KMS-11 (cell line): Measurements from ENCODE around the gene ATP6V0D1.

Source experiments
- H2AFZ ChIP-seq: fragments of 200-600 bp; sonication (generic); 2 replicates; pipeline ENCODE4 v1.6.1; 2016; ENCODE audit warnings: antibody characterized with exemption, mixed run types, low read depth
- H3K27ac ChIP-seq: fragments of 200-600 bp; sonication (generic); 2 replicates; pipeline ENCODE4 v1.6.1; 2016; ENCODE audit warnings: mild to moderate bottlenecking, mixed run types
- H3K27me3 ChIP-seq: fragments of 200-600 bp; sonication (generic); 2 replicates; pipeline ENCODE4 v1.6.1; 2017; ENCODE audit warnings: mild to moderate bottlenecking, low read depth, mixed run types, moderate library complexity; ENCODE audit not compliant: insufficient read depth
- H3K36me3 ChIP-seq: fragments of 200-600 bp; sonication (generic); 2 replicates; pipeline ENCODE4 v1.6.1; 2017; ENCODE audit warnings: mild to moderate bottlenecking, mixed run types; ENCODE audit not compliant: insufficient read depth
- H3K4me1 ChIP-seq: fragments of 200-600 bp; sonication (generic); 2 replicates; pipeline ENCODE4 v1.6.1; 2016; ENCODE audit warnings: mild to moderate bottlenecking, low read depth, mixed run types; ENCODE audit not compliant: poor library complexity, severe bottlenecking
- H3K4me2 ChIP-seq: fragments of 200-600 bp; sonication (generic); 2 replicates; pipeline ENCODE4 v1.7.0; 2016; ENCODE audit warnings: mild to moderate bottlenecking, mixed run types
- H3K4me3 ChIP-seq: fragments of 200-600 bp; sonication (generic); IDR thresholded peaks from 2 replicates; pipeline ENCODE4 v1.6.1; 2017; ENCODE audit warnings: low read depth, low read length, mixed read lengths; ENCODE audit not compliant: insufficient read depth
- H3K79me2 ChIP-seq: fragments of 200-600 bp; sonication (generic); 2 replicates; pipeline ENCODE4 v1.6.1; 2016; ENCODE audit warnings: low read depth, mixed run types; ENCODE audit not compliant: insufficient read depth
- H3K9ac ChIP-seq: fragments of 200-600 bp; sonication (generic); 2 replicates; pipeline ENCODE4 v1.6.1; 2016; ENCODE audit warnings: mild to moderate bottlenecking, mixed run types
- H4K20me1 ChIP-seq: fragments of 200-600 bp; sonication (generic); 2 replicates; pipeline ENCODE4 v1.6.1; 2016; ENCODE audit warnings: mild to moderate bottlenecking, mixed run types; ENCODE audit not compliant: insufficient read depth
- CTCF ChIP-seq: fragments of 200-600 bp; sonication (generic); conservative IDR thresholded peaks from 2 replicates; pipeline ENCODE4 v1.6.1; 2017; ENCODE audit warnings: low read depth, mild to moderate bottlenecking, antibody characterized with exemption, low read length, moderate library complexity, mixed read lengths

The ATP6V0D1 gene

GRCh38 chr16:67443265-67443664 lies 37.7 kb downstream of the ATP6V0D1 start:
- no peak overlapping the region for H3K4me2 ChIP-seq
- H2AFZ ChIP-seq = no peak overlapping the region
- H3K4me1 ChIP-seq = no peaks in the 10 kb centered on the region
- no peaks in the 10 kb centered on the region for H4K20me1 ChIP-seq
- H3K9ac ChIP-seq = no peak overlapping the region
- no peaks in the 10 kb centered on the region for H3K79me2 ChIP-seq
- H3K36me3 ChIP-seq = no peaks in the 10 kb centered on the region
- H3K27me3 ChIP-seq = no peaks in the 10 kb centered on the region
- H3K27ac ChIP-seq = no peak overlapping the region
- H3K4me3 ChIP-seq = no peak overlapping the region
- TF ChIP-seq CTCF = no peak

- no peak for TF ChIP-seq CTCF
- H3K27me3 ChIP-seq = no peaks in the 10 kb centered on the region
- H3K4me1 ChIP-seq = peaks cover 4% of the 10 kb centered on the region
- H3K9ac ChIP-seq = no peak overlapping the region
- no peaks in the 10 kb centered on the region for H3K79me2 ChIP-seq
- no peak overlapping the region for H2AFZ ChIP-seq
- H3K27ac ChIP-seq = no peak overlapping the region
- no peaks in the 10 kb centered on the region for H3K36me3 ChIP-seq
- no peak overlapping the region for H3K4me2 ChIP-seq
- H3K4me3 ChIP-seq = no peak overlapping the region
- no peaks in the 10 kb centered on the region for H4K20me1 ChIP-seq
These were observed 38.2 kb downstream of the ATP6V0D1 start for GRCh38 chr16:67442581-67443255.

- no peak for TF ChIP-seq CTCF
- no peaks in the 10 kb centered on the region for H4K20me1 ChIP-seq
- no peak overlapping the region for H3K4me3 ChIP-seq
- no peak overlapping the region for H2AFZ ChIP-seq
- no peaks in the 10 kb centered on the region for H3K36me3 ChIP-seq
- no peak overlapping the region for H3K27ac ChIP-seq
- no peaks in the 10 kb centered on the region for H3K79me2 ChIP-seq
- no peak overlapping the region for H3K4me2 ChIP-seq
- no peaks in the 10 kb centered on the region for H3K27me3 ChIP-seq
- H3K9ac ChIP-seq = no peak overlapping the region
- H3K4me1 ChIP-seq = peaks cover 9% of the 10 kb centered on the region
These were observed 39.0 kb downstream of the ATP6V0D1 start for GRCh38 chr16:67441907-67442306.

- no peaks in the 10 kb centered on the region for H3K36me3 ChIP-seq
- no peak overlapping the region for H2AFZ ChIP-seq
- H3K9ac ChIP-seq = no peak overlapping the region
- no peak overlapping the region for H3K4me3 ChIP-seq
- H3K4me1 ChIP-seq = peaks cover 9% of the 10 kb centered on the region
- H4K20me1 ChIP-seq = no peaks in the 10 kb centered on the region
- no peaks in the 10 kb centered on the region for H3K27me3 ChIP-seq
- no peak overlapping the region for H3K4me2 ChIP-seq
- no peak overlapping the region for H3K27ac ChIP-seq
- no peak for TF ChIP-seq CTCF
- H3K79me2 ChIP-seq = no peaks in the 10 kb centered on the region
These were observed 39.6 kb downstream of the ATP6V0D1 start for GRCh38 chr16:67441271-67441753.
